ENCODE results near the gene TMPRSS4. TPM values are rescaled to one million over a fixed set of nuclear protein-coding genes. Genes with fewer than 3 reads are reported as not detected.
A peak's percentile ranks its signal among the peaks of the same experiment; 100 is the strongest.

Gene TMPRSS4
- total and polyA plus RNA-seq, 7 donors, result 0.12 to 0.47 TPM; not detected in 5

DNA sequence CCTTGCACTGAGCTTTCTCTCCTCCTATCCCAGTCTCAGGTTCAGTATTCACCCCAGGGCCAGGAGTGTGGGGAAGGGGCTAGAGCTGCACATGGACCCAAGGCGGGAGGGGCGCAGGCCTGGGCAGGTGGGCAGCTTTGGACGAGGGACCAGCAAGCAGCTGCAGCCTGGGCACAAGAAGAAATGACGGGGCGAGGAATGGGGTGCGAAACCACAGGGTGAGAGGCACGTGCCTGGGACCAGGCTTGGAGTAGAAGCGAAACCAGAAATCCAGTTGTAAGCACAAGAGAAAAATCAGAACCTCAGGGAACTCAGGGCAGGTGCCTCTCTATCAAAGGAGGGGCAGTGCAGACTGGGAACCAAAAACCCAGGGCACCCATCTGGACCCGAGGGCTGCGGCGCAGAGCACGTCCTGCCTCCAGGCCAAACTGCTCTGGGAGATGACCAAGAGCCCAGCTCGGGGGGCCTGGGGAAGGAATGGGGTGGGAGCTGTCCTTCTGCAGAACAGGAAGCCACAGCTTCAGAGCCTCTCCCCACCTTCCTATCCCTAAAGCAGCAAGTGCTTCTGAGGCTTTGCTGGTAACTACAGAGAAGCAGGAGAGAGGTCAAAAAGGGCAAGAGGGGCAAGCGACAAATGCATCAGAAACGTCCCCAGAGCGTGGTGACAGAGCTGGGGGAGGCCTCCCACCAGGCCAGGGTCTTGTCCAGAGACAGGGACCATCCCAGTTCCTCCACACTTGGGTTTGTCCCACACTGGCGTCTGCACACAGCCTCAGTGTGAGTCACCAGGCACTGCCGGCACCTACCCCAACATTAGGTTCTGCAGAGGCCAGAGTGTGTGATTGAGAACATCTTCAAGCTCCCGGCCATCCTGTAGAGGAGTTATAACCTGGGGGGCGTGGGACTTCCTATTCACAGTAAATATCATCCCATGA, 18.3 kb upstream of the TMPRSS4 start:
- 82 to 86% (median 83%) methylated on average over 20 of the region's 20 CpGs for WGBS, 3 donors
- TF ChIP-seq, protein P1, sequence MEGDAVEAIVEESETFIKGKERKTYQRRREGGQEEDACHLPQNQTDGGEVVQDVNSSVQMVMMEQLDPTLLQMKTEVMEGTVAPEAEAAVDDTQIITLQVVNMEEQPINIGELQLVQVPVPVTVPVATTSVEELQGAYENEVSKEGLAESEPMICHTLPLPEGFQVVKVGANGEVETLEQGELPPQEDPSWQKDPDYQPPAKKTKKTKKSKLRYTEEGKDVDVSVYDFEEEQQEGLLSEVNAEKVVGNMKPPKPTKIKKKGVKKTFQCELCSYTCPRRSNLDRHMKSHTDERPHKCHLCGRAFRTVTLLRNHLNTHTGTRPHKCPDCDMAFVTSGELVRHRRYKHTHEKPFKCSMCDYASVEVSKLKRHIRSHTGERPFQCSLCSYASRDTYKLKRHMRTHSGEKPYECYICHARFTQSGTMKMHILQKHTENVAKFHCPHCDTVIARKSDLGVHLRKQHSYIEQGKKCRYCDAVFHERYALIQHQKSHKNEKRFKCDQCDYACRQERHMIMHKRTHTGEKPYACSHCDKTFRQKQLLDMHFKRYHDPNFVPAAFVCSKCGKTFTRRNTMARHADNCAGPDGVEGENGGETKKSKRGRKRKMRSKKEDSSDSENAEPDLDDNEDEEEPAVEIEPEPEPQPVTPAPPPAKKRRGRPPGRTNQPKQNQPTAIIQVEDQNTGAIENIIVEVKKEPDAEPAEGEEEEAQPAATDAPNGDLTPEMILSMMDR (IDR thresholded peaks at IDR 0.05), result no peak
- DNase-seq (peak in 1 of 2 donors; percentile 32), ATAC-seq (no peak)
- no peaks in the 10 kb centered on the region for H3K27me3 ChIP-seq (ENCODE audit: insufficient read depth in 3 of 3, low read length in 2 of 3)
- H3K27ac ChIP-seq, result no peak overlapping the region
- H3K36me3 ChIP-seq (ENCODE audit: insufficient read depth in 1 of 2, low read depth in 1 of 2), result no peaks in the 10 kb centered on the region
- intact Hi-C loops (cut with DNase I), result no loop called here
- H3K4me1 ChIP-seq, result peaks cover 15% of the 10 kb centered on the region
- no peak overlapping the region for H3K4me3 ChIP-seq
- no peaks in the 10 kb centered on the region for H3K9me3 ChIP-seq

DNA sequence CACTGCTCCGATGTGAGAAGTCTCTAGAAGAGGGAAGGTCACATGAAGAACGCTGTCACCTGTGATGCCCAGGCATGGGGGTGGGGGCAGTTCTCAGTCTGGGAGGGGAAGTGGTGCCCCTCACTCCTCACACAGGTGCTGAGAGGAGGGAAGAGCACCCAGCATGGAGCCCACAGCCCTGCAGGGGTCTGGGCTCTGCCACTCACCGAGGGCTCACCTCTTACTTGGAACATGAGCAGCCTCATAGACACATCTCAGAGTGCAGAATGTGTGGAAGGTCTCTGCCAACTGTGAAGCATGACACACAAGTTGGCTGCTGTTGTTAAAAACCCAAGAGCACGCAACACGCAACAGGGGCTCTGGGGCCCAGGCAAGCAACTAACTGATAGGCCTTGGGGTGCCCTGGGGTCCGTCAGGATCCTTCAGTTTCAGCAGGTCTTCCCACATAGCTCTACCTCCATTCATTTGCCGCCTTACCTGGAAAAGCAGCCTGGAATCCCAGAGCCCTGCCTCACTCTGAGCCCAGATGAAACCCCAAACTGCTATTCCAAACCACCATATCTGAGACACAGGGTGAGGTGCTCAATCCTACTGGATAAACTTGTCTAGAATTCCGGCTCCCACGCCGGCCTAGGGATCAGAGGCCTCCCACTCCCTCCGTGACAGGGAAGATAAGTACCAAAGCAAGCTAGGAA, 17.5 kb upstream of the TMPRSS4 start:
- intact Hi-C loops (cut with DNase I), result no loop called here
- Histone ChIP-seq H3K9me3 (no peaks in the 10 kb centered on the region), H3K36me3 (ENCODE audit: insufficient read depth in 1 of 2, low read depth in 1 of 2) (no peaks in the 10 kb centered on the region), H3K27ac (peak overlapping the region; percentile 37), H3K4me3 (no peak overlapping the region), H3K27me3 (ENCODE audit: insufficient read depth in 3 of 3, low read length in 2 of 3) (no peaks in the 10 kb centered on the region), H3K4me1 (peaks cover 15% of the 10 kb centered on the region)
- DNase-seq, result peak in 1 of 2 donors; percentile 21
- 86 to 89% (median 88%) methylated on average over 11 of the region's 11 CpGs for WGBS, 3 donors
- peak in 2 of 4 donors; percentile 26 to 31 for ATAC-seq
- TF ChIP-seq, protein P1 (IDR thresholded peaks at IDR 0.05), result no peak

DNA sequence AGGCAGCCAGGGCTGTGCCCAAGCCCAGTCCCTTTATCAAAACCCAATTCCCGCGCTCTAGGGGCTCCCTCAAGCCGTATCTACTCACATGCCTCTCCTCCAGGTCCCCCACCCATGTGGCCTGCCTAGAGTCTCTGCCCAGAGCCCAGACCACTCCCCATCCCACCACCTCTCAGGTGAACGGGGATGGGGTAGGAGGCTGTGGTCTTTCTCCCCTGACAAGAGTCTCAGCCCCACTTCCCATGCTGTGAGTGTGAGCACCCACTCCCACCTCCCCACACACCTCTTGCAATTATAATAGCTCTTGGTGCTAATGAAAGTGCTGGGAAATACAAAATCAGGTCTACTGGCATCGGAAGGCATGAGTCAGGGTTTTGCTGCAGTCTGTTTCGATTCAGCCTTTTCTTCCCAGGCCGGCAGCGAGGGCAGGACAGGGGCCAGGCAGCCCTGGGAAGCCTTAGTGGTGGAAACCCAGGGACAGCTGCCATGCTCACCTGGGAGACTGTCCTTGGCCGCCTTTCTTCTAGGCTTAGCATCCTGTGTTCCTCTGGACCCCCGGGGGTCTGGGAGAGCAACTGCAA, 16.7 kb upstream of the TMPRSS4 start:
- intact Hi-C loops (cut with DNase I), result no loop called here
- Histone ChIP-seq H3K27ac (peak overlapping the region; percentile 37), H3K4me3 (no peak overlapping the region), H3K9me3 (no peaks in the 10 kb centered on the region), H3K36me3 (ENCODE audit: insufficient read depth in 1 of 2, low read depth in 1 of 2) (no peaks in the 10 kb centered on the region), H3K4me1 (peaks cover 15% of the 10 kb centered on the region), H3K27me3 (ENCODE audit: insufficient read depth in 3 of 3, low read length in 2 of 3) (no peaks in the 10 kb centered on the region)
- peak in 1 of 2 donors; percentile 34 for DNase-seq
- peak in 3 of 4 donors; percentile 14 to 32 (median 19) for ATAC-seq
- 85 to 88% (median 86%) methylated on average over 9 to 10 of the region's 10 CpGs for WGBS, 3 donors
- TF ChIP-seq, protein P1 (IDR thresholded peaks at IDR 0.05), result no peak

DNA sequence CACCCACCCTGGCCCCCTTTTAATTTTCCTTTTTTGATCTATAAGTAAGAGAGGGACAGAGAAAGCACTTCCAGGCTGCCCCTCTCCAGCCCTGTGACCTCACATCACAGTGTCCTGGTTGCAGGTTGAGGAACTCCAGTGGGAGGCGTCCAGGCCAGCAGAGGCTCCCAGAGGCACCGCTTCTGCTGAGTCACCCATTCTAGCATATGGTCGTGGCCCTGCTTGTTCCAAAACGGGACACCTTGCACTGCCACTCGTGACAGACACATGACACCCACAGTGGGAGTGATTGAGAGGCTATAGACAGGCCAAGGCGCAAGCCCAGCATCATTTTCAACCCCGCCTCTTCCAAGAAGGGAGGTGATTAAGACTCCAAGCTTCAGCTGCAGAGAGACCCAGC, 16.0 kb upstream of the TMPRSS4 start:
- no peaks in the 10 kb centered on the region for H3K36me3 ChIP-seq (ENCODE audit: insufficient read depth in 1 of 2, low read depth in 1 of 2)
- TF ChIP-seq, protein P1 (IDR thresholded peaks at IDR 0.05), result no peak
- no peaks in the 10 kb centered on the region for H3K9me3 ChIP-seq
- peak overlapping the region; percentile 37 for H3K27ac ChIP-seq
- no peaks in the 10 kb centered on the region for H3K27me3 ChIP-seq (ENCODE audit: insufficient read depth in 3 of 3, low read length in 2 of 3)
- no peak overlapping the region for H3K4me3 ChIP-seq
- intact Hi-C loops (cut with DNase I), result no loop called here
- peaks cover 15% of the 10 kb centered on the region for H3K4me1 ChIP-seq
- DNase-seq (peak; percentile 44 to 82), ATAC-seq (peak; percentile 91 to 95 (median 94))
- WGBS, 3 donors, result 19 to 48% (median 31%) methylated on average over 7 of the region's 7 CpGs

All from psoas muscle (tissue), 8 donors.